A673 (cell line): ENCODE results near the gene PRSS8. TPM values are rescaled to one million over a fixed set of nuclear protein-coding genes. Genes with fewer than 3 reads are reported as not detected.
"Not testable (repeated sequence)": the region's sequence is repeated elsewhere in the genome, so short reads cannot be mapped to it uniquely, and the experiment has no call there.

ENCODE experiments used
- BruUV-seq: library from RNA; stranded (reverse); fragments of 400-500 nt; replicated peaks from 2 replicates; lab custom pipeline; 2021; lab: Mats Ljungman, UMichigan
- CTCF ChIA-PET: fragments of 300-600 bp; sonication (Branson Sonifier 250); formaldehyde crosslinking; loops from one replicate; lab custom pipeline; 2022; ENCODE audit warnings: antibody characterized with exemption; lab: Charles Lee
- POLR2A ChIA-PET: fragments of 300-600 bp; sonication (Branson Sonifier 250); formaldehyde crosslinking; loops from one replicate; lab custom pipeline; 2022; ENCODE audit warnings: antibody characterized with exemption; ENCODE audit not compliant: low non-redundant PET; lab: Charles Lee
- DNase-seq: peaks from one replicate; pipeline ENCODE4 v3.0.0-alpha.2; 2015; ENCODE audit warnings: low spot score
- H3K27ac ChIP-seq: fragments of 200-600 bp; sonication (generic); 2 replicates; pipeline ENCODE4 v1.5.1; 2016; ENCODE audit warnings: mixed run types, low read depth, mild to moderate bottlenecking, mixed read lengths, antibody characterized with exemption, low read length; ENCODE audit not compliant: poor library complexity, severe bottlenecking
- H3K27me3 ChIP-seq: fragments of 200-600 bp; sonication (generic); replicated peaks from 2 replicates; pipeline ENCODE4 v1.6.1; 2017; ENCODE audit warnings: mixed run types, low read depth, mild to moderate bottlenecking, mixed read lengths, antibody characterized with exemption, low read length; ENCODE audit not compliant: insufficient read depth, poor library complexity
- H3K36me3 ChIP-seq: fragments of 200-600 bp; sonication (generic); 2 replicates; pipeline ENCODE4 v1.6.1; 2016; ENCODE audit warnings: mixed run types, mild to moderate bottlenecking, mixed read lengths, antibody characterized with exemption, low read length; ENCODE audit not compliant: insufficient read depth, poor library complexity, severe bottlenecking
- H3K4me1 ChIP-seq: fragments of 200-600 bp; sonication (generic); 2 replicates; pipeline ENCODE4 v1.6.1; 2017; ENCODE audit warnings: mixed run types, mild to moderate bottlenecking, mixed read lengths, antibody characterized with exemption, low read length; ENCODE audit not compliant: insufficient read depth, poor library complexity, severe bottlenecking
- H3K4me3 ChIP-seq: fragments of 200-600 bp; sonication (generic); 2 replicates; pipeline ENCODE4 v1.5.1; 2016; ENCODE audit warnings: low read depth, mixed run types, mild to moderate bottlenecking, mixed read lengths, low read length; ENCODE audit not compliant: poor library complexity, severe bottlenecking
- H3K9me3 ChIP-seq: fragments of 200-600 bp; sonication (generic); 2 replicates; pipeline ENCODE4 v1.6.1; 2016; ENCODE audit warnings: mixed run types, low read depth, mild to moderate bottlenecking, mixed read lengths, antibody characterized with exemption, low read length; ENCODE audit not compliant: poor library complexity, severe bottlenecking
- CTCF ChIP-seq: fragments of 300-800, 200-600 bp; sonication (generic); conservative IDR thresholded peaks from 2 replicates; pipeline ENCODE4 v1.5.1; 2017; ENCODE audit warnings: low read depth, mild to moderate bottlenecking, antibody characterized with exemption, low read length, moderate library complexity, mixed read lengths
- EZH2 ChIP-seq: fragments of 200-600 bp; sonication (generic); IDR thresholded peaks from 2 replicates; pipeline ENCODE4 v1.6.1; 2017; ENCODE audit warnings: borderline replicate concordance, low read depth, mild to moderate bottlenecking, mixed read lengths, antibody characterized with exemption, low read length; ENCODE audit not compliant: poor library complexity, severe bottlenecking
- intact Hi-C: fragments of 100-400 bp; cut with micrococcal nuclease; formaldehyde crosslinking; loops from one replicate; pipeline ENCODE4 v1.10.0; 2022; ENCODE audit not compliant: unreplicated experiment
- total RNA-seq: library from RNA; stranded (reverse); gene quantifications from 2 replicates; pipeline ENCODE4 v1.2.3, GENCODE V29; 2021

Gene PRSS8
- total RNA-seq, 1 experiment from 2014 or later: not detected

- no TSS peak for BruUV-seq
- ChIA-PET CTCF (no interaction called here), POLR2A (no interaction called here)
- intact Hi-C loops: no loop called here
- H3K36me3 ChIP-seq: no peaks in the 10 kb centered on the region
- H3K4me3 ChIP-seq: no peak overlapping the region
- no peak overlapping the region for H3K27ac ChIP-seq
- H3K27me3 ChIP-seq: no peaks in the 10 kb centered on the region
- no peak for TF ChIP-seq CTCF
- no peak for TF ChIP-seq EZH2
- no peak for DNase-seq
- no peaks in the 10 kb centered on the region for H3K9me3 ChIP-seq
- no peaks in the 10 kb centered on the region for H3K4me1 ChIP-seq
These were observed 33.3 kb upstream of the PRSS8 start for GRCh38 chr16:31168848-31169247.

DNA sequence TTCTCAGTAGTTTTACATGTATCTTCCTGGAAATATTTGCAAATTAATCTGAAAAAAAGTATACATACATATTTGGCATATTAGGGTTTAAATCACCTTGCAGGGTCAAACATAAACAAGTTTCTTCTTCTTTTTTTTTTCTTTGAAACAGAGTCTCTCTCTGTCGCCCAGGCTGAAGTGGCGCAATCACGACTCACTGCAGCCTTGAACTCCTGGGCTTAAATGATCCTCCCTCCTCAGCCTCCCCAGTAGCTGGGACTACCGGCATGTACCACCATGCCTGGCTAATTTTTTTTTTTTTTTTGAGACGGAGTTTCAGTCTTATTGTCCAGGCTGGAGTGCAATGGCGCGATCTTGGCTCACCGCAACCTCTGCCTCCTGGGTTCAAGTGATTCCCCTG lies 31.8 kb upstream of the PRSS8 start:
- CTCF ChIA-PET: interaction anchor here (0.6 kb wide), 1 partner anchor 298 kb away, joined by 6 read pairs; no protein-coding TSS in a partner anchor
- intact Hi-C loops: no loop called here
- POLR2A ChIA-PET: no interaction called here

GRCh38 chr16:31157136-31157535 lies 21.6 kb upstream of the PRSS8 start:
- intact Hi-C loops: no loop called here
- no peak overlapping the region for H3K4me3 ChIP-seq
- ChIA-PET CTCF (no interaction called here), POLR2A (no interaction called here)
- BruUV-seq: no TSS peak
- DNase-seq: no peak
- H3K27me3 ChIP-seq: no peaks in the 10 kb centered on the region
- no peaks in the 10 kb centered on the region for H3K9me3 ChIP-seq
- TF ChIP-seq EZH2 (no peak), CTCF (no peak)
- no peaks in the 10 kb centered on the region for H3K4me1 ChIP-seq
- no peak overlapping the region for H3K27ac ChIP-seq
- H3K36me3 ChIP-seq: no peaks in the 10 kb centered on the region

More for the DNA sequence above, 31.8 kb upstream of the PRSS8 start:
- H3K36me3 ChIP-seq: no peaks in the 10 kb centered on the region
- no peak for DNase-seq
- TF ChIP-seq EZH2 (no peak), CTCF (no peak)
- H3K4me3 ChIP-seq: no peak overlapping the region
- no TSS peak for BruUV-seq
- no peaks in the 10 kb centered on the region for H3K4me1 ChIP-seq
- H3K27me3 ChIP-seq: no peaks in the 10 kb centered on the region
- H3K27ac ChIP-seq: no peak overlapping the region
- no peaks in the 10 kb centered on the region for H3K9me3 ChIP-seq

GRCh38 chr16:31150976-31151375 lies 15.4 kb upstream of the PRSS8 start:
- H3K36me3 ChIP-seq, CTCF ChIA-PET, H3K9me3 ChIP-seq, H3K4me1 ChIP-seq, intact Hi-C loops, H3K4me3 ChIP-seq, POLR2A ChIA-PET, BruUV-seq, H3K27me3 ChIP-seq, DNase-seq, H3K27ac ChIP-seq: not testable (repeated sequence)
